Left forelimb (tissue), 1 donor: ENCODE measurements around the gene PHOX2B.

Experiments used
- DNase-seq: peaks from one replicate; pipeline ENCODE4 v3.0.0-alpha.2; 2018; ENCODE audit warnings: low spot score

Gene PHOX2B

DNA sequence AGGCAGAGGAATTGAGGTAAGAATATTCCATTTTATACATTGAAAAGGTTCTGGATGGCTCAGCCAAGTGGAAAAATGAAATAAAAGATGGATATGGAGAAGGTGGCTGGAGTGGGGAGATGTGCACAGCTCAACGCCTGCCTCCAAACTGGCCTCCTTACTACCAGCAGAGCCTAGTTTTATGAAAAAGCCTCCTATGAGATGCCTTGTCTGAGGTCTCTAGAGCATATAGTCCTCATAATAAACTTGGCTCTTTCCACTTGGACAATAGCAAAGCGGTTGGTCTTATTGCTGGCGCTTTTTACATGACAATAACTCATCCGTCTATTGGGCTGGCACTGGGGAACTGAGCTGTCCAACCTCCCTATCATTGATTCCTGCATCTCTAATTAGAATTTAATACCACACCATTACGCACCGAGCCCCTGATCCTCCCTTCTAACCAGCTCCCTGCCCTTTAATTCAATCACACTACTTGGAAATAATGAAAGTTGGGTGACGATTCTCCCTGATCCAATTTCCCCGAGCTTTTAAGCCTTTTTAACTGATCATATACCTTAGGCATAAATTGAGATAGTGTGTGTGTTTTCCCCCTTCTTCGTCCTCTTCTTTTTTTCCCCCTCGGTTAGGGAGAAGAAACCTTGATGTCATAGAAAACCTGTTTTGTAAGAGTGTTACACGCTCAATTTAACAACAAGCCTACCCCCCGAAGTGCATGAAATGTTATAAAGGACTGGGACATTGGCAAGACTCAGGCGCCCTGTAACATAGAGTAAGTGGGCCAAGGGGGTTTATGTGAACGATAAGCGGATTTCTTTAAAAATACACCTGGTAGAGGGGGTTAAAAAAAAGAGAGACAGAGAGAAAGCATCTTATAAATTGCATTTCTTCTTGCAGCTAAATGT is at the start of gene PHOX2B:
TSS of gene PHOX2B (minus strand) at position 155 of the 905 bp plus-strand sequence. CDS start at position 40, 115 bp downstream.
- no peak for DNase-seq

DNA sequence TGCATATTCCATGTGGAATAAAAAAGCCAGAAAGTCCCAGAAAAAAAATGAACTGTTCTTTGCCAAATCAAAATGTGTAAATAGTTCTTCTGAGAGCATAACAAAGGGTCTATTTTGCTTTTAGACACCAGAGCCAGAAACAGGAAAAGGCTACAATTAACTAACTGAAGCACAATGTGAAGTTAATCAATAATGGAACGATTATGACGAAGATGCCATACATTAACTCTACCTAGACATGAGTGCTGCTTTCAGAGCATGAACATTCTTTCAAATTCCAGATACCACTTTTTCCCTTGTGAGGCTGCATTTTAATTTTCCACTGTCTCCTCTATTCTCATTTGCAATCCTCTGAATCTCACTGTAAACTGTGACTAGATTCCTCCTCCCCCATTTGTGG is 48.7 kb upstream of the PHOX2B start:
- DNase-seq = no peak

DNA sequence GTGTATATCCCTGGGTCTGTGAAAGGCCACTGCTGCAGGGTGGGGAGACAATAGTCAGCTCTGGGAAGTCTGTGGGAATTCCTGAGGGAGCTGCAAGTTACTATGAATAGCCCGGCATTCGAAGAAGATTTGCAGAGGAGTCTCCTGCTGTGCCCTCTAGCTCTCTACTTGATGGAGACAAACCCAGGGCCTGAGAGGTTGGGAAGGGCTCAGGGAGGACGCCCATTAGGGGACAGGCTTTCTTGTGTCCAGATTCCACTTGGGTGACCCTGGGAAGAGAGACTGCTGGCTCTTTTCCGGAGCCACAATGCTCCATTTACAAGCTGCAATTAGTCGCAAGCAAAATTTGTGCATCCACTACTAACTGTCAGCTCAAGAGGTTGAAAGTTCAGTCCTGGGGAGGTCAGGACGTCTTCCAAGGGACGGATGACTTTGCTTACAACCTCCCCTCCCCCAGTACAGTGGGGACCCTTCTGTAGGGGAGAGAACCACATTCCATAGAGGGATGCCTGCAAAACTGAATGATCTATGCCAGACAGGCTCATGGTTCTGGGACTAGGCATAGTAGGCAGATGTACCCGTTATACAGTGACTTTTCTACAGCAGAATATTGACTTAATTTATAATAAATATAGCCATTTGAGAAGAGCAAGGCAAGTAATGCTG is 48.2 kb upstream of the PHOX2B start:
- no peak for DNase-seq

DNA sequence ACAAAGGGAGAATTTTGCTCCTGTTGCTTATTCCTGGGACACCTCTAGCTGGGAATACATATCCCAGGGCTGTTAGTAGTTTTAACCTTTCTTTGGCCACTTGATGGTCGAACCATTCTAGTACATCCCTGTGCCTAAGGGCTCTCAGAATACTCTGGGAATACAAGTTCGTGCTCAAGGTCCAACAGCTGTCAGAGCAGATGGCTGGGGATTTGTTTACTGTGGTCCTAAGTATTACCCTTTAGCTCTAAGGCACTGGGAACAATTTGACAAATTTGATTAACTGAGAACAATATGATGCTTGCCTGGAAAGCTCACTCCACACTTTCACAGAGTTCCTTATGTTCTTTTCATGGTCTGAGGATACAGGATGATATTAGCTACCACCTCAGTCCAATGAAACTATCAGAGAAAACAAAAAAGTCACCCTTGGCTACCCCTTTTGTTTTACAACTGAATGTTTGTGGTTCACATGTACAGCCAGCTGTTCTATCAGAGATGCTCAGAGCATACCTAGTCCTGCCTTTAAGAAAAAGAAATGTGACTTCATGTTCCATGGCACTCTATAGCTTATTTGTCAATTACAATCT is 47.4 kb upstream of the PHOX2B start:
- DNase-seq = no peak

DNA sequence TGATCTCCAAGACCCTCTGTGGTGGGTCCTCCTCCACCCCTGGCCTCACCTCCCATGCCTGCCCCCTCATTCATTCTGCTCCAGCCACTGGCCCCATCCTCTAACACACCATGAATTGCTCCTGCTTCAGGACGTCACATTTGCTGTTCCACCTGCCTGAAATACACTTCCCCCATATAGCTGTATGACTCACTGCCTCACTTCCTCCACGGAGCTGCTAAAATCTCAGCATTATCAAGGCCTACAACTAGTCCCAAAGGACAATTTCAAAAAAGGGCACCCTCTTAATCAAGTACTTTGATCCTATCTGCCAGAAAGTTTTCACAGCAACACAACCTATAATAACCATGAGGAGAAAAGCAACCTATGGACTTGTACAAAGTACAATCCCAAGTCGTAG is 43.6 kb upstream of the PHOX2B start:
- DNase-seq = no peak

DNA sequence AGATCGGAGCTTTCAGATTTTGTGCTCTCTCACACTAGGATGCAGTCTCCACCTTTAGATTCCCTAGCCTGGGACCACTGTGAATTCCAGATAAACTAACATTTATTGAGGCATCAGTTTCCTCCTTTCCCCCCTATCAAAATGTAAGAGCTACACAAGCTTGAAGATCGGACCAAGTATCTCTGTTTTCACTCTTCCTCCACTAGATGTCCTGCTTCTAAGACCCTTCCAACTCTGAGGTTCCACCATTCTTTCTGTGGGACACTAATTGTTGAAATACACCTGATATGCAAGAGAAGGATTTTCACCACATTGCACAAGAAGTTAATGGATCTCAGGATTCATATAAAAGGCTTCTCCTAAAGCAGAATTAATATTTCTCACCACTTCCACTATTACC is 43.0 kb upstream of the PHOX2B start:
- DNase-seq = no peak

DNA sequence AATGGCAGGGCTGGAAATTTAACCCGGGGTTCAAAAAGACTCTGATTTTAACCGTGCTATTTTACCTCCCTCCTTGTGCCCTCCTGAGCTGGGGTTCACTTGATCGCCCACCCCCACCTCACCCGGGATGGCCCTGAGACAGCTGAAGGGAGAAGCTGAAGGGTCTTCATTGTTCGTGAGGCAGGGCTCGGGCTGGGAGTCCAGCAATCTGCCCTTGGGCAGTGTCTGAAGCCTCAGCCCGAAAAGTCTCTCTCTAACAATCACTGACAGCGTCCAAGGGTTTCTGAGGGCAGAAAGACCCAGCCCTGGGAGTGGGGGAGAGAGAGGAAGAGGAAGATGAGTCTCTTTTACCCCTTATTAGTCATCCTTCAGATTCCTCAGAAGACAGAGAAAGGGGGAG is 39.4 kb upstream of the PHOX2B start:
- no peak for DNase-seq

DNA sequence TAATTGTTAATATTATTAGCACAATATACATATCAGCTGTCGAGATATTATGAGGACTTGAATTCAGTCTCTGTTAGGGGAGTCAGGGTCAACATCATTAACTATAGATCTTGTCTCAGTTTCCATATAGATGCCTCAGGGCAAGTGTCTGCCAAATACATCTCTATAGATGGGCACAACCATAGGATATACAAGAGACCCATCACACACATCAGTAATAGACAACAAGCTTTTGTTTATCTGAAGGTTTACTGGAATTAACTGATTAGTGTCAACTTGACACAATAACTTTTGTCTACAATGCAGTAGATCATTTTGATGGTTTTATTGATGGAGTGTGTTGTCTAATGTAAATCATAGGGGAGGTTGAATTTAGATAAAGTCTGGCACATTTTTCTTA is 37.1 kb upstream of the PHOX2B start:
- DNase-seq = no peak

DNA sequence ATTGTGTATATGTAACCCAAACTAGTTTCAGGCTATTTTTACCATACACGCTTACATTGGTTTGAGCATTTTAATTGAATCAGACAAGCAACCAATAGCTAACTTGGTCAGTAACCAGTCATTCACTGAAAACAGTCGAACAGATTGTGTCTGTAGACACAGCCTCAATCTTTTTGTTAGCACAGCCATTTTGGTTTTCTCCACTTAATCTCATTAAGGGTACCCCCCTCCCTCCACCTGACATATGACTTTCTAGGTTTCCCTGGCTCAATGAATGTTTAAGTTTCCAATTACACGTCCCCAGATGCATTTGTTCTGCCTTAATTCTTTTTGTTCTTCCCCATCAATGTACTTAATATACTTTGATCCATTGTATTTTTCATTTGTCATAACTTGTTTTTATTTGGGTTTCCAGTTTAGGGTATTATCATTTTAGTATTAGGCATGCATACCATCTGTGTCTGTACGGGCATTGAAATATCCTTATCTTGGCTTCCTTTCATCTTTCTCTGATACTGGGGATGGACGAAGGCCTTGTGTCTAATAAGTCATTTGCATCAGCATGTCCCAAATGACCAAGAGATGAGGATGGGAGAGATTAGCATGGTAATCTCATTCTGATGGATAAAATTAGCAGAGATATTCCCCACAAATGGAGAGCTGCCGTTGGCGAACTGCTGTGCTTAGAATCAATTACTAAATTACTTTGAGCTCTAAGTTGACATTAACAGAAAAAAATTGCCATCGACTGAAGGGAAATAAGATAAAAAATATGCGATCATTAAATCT is 35.9 kb upstream of the PHOX2B start:
- DNase-seq = no peak

DNA sequence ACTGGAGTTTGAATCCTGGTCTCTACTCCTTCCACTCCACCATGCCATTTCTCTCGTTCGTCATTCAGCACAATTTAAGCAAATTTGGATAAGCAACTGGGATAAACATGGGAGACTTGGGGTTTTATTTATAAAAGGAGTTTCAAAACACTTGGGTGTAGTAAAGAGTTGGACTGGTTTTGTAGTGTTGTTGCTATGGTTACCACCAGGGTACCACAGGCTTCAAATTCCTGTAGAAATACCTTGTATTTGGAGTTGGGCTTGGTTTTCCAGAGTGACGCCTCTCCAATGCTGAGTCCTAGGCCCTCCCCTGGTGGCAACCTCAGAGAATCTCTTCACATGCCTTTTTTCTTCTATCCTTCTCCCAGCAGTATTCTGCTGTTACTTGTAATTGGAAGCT is 27.9 kb upstream of the PHOX2B start:
- DNase-seq = no peak

DNA sequence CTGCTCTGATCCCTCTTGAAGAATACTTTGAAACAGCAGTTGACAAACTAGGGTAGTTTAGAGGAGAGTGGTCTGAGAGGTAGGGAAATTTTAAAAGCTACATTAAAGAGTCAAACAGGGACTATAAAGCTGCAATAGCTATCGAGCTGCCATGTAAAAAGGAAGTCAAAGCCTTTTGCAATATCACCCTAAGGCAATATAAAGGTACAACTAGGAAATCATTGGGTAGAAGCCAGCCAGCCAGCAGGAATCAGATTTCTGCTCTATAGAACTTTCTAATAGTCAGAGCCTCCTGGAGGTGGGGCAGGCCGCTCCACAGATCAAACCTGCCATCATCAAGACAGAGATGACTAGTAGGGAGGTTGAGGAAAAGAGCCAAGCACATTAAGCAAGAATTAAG is 15.2 kb upstream of the PHOX2B start:
- DNase-seq = no peak

DNA sequence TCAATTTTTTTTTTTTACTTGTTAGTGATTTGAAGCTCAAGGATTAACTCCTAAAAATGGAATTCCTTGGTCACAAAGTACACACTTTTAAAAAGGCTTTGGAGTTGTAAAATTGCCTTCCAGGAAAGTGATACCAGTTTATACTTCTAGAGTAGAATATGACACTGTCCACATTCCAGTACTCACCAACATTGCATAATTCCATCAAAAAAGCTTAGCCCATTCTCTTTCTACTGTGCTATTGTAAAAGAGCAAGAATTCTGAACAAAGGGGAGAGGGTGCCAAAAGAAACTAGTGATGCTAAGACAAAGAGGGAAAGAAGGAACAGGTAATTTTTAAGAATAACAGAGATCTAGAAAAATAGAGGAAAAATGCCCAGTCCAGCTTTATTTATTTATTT is 10.4 kb upstream of the PHOX2B start:
- DNase-seq = no peak

DNA sequence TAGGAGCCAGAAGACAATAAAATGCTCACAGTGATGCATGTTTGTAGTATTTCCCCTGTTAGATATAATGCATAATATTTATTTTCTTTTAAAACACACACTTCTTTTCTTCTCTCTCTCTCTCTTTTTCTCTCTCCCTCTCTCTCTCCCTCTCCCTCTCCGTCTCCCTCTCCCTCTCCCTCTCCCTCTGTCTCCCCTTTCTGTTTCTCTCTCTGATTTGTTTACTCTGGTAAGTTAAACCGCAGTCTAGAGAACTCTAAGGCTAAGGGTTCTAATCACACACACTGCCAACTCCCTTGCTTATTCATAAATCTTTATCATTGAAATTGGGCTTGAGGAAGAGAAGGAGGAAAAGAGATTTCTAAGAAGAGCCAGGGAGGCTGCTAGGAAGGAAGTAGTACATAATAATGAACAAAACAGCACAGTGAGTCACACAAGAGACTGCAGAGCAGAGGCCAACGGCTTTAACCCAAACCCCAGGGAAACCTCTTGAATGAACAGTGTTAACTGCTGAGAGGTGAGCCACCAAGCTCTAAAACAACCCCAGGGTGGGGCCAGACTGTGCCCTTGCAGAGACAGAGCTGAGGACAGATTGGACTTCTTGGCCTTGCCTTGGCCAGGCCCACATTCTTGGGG is 9.1 kb upstream of the PHOX2B start:
- DNase-seq = no peak

DNA sequence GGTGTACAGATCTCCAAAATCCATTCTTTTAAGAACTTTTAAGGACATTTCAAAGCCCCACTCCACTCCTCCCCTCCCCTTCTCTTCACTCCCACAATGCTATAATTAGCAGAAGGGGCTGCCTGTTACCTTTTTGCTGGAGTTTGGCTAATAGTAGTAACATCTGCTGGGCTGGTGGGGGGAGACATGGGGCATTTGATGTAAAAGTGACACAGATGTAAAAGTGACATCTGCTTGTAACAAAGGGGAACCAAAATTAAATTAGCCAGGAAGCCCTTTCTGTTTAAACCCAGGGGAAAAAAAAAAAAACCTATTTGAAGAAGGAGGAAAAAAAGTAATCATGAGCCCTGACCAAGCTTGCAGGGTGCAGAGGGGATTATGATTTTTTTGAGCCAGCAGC is 5.4 kb upstream of the PHOX2B start:
- DNase-seq = no peak

DNA sequence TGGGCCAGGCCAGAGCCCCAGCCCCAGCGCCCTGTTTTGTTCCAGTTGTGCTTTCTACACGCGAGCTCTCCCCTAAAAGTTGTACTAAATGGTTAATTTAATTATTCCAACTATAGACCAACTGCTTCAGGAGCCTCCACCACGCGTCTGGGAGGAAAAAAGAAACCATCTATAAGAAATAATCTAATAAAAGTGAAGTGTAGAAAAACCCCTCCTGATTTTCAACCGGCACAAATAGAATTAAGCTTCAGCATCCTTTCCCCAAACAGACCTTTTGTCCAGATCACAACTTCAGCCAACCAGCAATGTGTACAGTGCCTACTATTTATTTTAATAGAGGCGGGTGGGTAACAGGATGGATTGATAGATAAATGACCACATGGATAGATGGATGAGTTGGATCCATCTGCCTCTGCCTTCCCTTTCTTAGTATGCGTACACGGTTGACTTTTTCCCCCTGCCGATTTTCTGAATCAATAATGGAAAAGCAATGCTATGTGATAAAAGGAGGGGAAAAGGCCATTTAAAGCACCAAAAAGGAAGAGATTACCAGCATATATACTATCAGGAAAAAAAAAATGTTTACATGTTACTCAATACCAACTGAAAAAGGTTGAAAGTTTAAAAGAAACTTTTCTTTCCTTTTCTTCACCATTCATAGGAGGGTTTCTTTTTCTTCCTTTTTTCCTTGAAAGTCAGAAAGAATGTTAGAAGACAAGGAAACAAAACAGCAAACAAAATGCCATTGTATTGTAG is 3.7 kb upstream of the PHOX2B start:
- no peak for DNase-seq

DNA sequence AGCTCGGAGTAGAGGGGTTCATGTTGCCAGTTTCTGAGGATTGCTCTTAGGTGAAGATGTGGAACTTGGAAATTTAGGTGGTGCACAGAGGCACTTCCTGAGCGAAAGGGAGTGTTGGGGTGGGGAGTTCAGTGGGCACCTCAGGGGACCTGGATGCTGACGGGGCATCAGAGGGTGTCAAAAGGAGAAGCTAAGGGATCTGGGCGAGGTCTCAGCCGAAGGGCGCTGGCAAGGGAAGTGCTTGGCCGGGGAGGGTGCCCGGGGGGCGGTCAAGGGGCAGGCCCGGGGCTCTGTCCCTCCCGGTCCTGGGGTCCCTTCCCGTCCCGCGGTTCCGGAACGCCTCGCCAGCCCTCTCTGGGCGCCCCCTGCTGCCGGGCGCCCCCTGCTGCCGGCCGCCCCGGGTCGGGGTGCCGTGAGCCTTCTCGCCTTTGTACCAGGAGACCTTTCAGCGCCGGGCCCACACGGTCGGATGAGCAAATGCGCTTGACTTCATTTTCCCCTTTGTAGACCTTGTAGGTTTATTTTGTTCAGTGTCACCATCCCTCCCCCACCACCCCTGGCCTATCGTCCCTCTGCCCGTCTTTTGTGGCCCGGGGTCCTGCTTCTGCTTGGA is 3.0 kb upstream of the PHOX2B start:
- DNase-seq = no peak

DNA sequence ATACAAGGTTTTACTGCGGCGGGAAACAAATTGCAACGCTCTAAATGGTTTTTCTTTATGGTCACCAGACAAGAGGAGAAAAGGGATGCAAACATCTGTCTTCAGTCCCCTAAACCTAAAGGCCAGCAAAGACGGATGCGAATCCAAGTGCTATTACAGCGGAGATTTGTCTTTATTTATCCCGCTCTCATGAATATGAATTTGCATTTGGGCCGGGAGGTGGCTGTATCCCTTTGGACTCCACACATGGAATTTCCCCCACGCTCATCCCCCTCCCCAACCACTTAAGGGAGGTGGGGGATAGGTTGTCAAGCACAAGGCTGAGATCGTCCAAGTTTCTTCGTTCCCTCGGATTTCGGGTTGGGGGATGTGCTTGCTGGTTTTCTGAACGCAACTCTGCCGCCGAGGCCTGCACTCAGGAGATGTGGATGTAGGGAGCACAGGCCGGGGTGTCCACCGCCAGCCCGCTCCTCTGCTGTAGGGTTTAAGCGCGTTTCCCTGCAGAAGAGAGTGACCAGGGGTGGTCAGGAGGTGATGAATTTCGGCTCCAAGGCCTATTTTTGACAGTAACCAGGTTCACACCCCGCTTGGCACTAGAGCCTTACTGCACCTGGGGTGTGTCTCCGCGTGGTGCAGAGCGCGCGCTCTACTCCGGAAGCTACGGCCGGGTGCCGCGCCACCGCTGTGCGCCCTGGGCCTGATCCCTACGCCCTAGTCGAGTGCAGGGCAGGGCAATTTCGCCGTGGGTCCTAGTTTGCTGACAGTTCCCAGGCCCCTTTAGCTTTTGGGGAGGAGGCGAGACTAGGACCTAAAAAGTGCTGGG is 2.3 kb upstream of the PHOX2B start:
- DNase-seq = no peak

DNA sequence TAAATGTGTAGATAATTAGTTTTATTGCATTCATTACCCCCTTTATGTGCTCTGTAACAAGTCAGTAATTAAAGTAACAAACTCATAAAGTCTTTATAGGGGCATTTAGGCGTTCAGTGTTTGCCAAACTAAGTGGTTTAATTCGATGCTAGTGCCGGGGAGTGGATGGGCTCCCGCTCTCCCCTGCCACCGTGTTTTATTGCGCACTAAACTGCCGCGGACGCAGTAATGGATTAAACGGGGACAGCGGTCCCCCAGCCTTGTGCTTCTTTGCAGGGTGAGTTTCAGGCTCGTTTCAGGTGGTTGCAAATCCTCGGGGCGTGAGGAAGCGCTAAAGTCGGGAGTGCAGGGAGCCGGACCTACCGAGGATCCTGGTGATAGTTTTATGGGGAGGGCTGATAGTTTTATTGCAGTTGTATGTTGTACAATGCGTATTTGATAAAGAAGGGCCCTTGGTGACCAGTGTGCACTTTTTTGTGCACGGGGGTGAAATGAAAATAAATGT is 1.6 kb upstream of the PHOX2B start:
- no peak for DNase-seq

DNA sequence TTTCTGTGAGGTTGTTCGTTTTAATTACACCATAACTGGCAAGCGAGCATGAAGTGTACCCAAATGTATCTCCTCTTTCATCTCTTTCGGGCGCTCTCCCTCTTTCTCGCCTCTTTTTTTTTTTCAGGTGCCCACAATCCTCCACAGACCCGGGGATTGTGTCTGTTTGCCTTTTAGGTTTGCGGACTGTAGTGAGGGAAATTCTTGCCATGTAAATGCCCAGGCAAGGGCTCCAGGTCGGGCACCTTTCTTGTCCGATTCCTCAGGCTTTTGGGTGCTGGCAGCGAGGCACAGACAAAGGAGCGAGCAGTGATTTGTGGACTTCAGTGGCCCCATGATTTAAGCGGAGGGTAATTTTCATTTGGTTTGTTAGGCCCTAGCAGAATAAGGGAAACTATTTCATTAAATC is 1.1 kb upstream of the PHOX2B start:
- no peak for DNase-seq
